UCSD-AML1 (cell line): ENCODE measurements around the gene RBP2.

Experiments
- DNase-seq: peaks from one replicate; lab custom pipeline; 2025; ENCODE audit not compliant: unreplicated experiment; lab: John Stamatoyannopoulos, UW

RBP2 gene

GRCh38 chr3:139476348-139476747, at the start of gene RBP2:
Gene RBP2, minus strand, starts transcription at chr3:139476516. Its CDS starts 57 bp downstream, at chr3:139476459.
- no peak for DNase-seq

- DNase-seq: no peak
Observed at GRCh38 chr3:139524841-139525636, 48.7 kb upstream of the RBP2 start.

- DNase-seq: no peak
Observed at GRCh38 chr3:139523718-139524117, 47.4 kb upstream of the RBP2 start.

GRCh38 chr3:139523166-139523565, 46.9 kb upstream of the RBP2 start:
- no peak for DNase-seq

GRCh38 chr3:139522421-139522820, 46.1 kb upstream of the RBP2 start:
- no peak for DNase-seq

- no peak for DNase-seq
Observed at GRCh38 chr3:139521816-139522215, 45.5 kb upstream of the RBP2 start.

- no peak for DNase-seq
Observed at GRCh38 chr3:139521144-139521543, 44.8 kb upstream of the RBP2 start.

- no peak for DNase-seq
Observed at GRCh38 chr3:139519998-139520737, 43.9 kb upstream of the RBP2 start.

- DNase-seq: no peak
Observed at GRCh38 chr3:139518926-139519842, 42.9 kb upstream of the RBP2 start.

- no peak for DNase-seq
Observed at GRCh38 chr3:139518306-139518705, 42.0 kb upstream of the RBP2 start.

- no peak for DNase-seq
Observed at GRCh38 chr3:139517321-139518065, 41.2 kb upstream of the RBP2 start.

- no peak for DNase-seq
Observed at GRCh38 chr3:139514741-139515140, 38.4 kb upstream of the RBP2 start.

GRCh38 chr3:139509631-139510030, 33.3 kb upstream of the RBP2 start:
- no peak for DNase-seq

- no peak for DNase-seq
Observed at GRCh38 chr3:139506766-139507165, 30.4 kb upstream of the RBP2 start.

GRCh38 chr3:139505829-139506386, 29.6 kb upstream of the RBP2 start:
- DNase-seq: no peak

GRCh38 chr3:139499536-139499935, 23.2 kb upstream of the RBP2 start:
- DNase-seq: no peak

GRCh38 chr3:139493826-139494385, 17.6 kb upstream of the RBP2 start:
- DNase-seq: no peak

- no peak for DNase-seq
Observed at GRCh38 chr3:139491966-139492365, 15.7 kb upstream of the RBP2 start.

- no peak for DNase-seq
Observed at GRCh38 chr3:139491027-139491700, 14.8 kb upstream of the RBP2 start.
